RKO (cell line): ENCODE measurements around the gene NR2C2.

Source experiments
- DNase-seq: peaks from one replicate; pipeline ENCODE4 v3.0.0-alpha.2; 2016; ENCODE audit warnings: low spot score

The NR2C2 gene

DNA sequence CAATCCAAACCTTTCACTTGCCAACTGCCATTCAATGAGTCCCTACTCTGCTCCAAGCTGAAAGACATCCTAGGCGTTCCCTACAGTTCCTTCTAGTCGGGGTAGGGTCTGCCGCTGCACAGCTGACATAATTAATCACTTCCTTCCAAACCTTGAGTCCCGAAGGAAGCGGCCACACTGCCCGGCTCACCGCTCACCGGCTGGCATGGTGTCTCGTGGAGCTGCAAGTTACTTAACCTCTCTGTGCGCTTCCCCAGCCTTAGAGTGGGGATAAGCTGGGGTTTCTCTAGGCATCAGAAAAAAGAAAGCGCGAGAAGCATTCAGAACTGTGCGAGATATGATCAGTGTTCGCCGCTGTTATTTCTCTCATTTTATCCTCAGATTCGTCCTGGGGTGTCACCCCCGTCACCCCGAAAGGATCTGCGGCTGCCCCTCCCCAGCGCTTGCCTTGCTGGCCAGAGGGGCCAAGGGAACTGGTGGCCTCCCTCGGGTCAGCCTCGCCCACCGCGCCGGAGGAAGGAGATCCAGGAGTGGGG is 117.0 kb downstream of the NR2C2 start:
- DNase-seq: peak; percentile 57

DNA sequence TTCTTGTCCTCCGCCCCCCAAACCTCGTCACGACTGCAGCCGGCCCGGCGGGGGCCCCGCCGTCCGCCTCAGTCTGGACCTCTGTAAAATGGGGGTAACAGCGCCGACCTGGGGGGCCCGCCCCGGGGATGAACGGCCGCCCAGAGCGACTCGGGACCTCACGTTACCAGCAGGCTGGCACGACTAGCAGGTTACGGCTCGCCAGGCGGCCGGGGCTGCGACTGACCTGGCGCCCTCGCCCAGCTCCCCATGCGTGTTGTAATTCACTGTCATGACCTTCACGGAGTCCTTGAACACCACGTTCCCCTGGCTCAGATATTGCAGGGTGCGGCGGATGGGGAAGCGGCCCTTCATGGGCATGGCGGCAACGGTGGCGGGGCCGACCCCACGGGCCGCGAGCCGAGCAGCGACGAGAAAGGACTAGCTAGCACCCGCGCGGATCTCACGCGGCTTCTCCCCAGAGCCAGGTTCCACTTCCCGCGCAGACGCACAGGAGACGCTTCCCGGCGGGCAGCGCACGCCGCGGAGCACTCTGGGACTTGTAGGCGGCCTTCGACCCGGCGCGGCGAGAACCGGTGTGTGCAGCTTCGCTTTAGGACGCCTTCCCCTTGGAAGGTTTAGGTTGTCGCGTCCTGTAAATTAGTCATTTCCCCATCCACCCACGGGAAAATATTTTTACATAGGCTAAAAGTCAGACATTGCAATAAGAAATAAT is 117.6 kb downstream of the NR2C2 start, which contains the start of gene MRPS25:
MRPS25 (minus strand) TSS at position 481 of the 715 bp plus-strand sequence; CDS start at position 360, 121 bp downstream.
- DNase-seq: peak; percentile 96

DNA sequence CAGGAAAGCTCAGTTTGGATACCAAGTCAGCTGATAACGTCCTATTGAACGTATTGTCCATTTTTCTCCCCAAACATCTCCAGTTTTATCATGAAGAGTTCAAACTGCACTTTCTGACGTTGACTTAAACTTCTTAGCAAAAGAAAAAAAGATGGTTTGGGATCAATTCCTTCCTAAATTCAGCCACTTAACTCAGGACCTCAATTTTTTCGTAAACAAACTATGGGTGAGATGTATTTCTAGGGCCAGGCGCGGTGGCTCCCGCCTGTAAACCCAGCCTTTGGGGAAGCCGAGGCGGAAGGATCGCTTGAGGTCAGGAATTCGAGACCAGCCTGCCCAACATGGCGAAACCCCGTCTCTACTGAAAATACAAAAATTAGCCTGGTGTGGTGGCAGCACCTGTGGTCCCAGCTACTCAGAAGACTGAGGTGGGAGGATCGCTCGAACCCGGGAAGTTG is 118.2 kb downstream of the NR2C2 start:
- no peak for DNase-seq

DNA sequence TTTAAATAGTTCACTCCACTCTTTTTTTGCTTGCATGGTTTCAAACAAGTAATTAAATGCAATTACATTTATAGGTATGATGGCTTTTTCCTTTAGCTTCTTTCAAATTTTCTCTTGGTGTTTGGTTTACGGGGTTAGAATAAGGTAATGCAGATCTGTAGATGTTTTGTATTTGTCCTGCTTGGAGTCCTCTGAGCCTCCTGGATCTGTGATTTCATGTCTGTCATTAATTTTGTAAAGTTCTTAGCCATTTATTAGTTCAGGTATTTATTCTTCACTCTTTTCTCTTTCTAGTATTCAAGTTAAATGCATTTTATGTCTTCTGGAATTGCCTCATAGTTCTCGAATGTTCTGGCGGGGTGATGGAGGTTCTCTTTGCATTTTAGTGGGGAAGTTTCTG is 119.1 kb downstream of the NR2C2 start:
- no peak for DNase-seq

DNA sequence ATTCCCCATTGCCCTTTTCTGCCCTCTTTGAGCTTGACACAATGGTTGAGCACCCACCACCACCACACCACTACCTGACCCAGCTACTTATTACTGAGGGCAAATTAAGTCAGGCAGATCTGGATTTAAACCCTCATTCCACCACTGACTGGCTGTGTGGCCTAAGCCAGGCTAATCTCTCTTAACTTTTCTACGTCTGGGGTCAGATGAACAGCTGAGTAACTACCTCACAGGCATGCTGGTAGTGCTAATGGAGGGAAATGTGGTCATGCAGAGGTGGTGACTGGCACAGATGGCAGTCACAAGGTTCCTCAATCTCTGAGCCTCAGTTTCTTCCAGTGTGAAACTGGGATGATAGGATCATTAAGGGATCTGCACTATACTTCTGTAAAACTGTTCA is 122.1 kb downstream of the NR2C2 start:
- no peak for DNase-seq

DNA sequence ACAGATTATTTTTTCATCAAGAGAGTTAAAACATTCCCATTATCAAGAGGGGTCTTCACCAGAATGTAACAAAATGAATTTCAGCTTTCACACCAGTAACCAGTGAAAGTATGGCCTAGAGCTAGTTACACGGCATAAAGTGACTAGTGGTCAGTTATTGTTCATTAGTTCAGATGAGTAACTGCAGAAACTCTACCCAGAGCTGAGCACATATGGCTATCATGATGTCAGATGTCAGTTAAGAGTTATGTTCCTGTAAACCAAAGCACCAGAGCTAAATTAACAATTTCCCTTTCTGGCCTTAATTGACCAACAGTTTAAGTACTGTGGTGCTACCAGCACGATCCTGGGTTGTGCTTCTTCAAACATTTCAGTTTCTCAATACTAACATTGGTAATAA is 124.3 kb downstream of the NR2C2 start:
- DNase-seq: no peak

DNA sequence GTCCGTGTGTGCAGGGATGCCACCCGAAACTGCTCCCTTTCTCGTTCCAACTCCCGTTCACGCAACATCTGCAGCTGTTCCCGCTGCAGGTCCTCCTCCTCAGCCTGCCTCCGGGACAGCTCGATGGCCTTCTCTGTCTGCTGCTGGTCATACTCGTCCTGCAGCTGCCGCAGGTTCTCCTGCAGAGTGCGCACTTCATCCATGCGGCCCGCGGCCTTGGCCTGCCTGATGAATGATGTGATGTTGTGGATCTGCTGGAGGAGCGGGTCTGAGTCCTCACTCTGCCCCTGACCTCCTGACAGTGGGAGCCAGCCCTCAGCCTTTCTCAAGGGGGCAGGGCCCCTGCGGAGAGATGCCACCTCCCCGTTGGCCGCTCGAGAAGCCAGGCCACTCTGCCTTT is 127.1 kb downstream of the NR2C2 start:
- DNase-seq: no peak

DNA sequence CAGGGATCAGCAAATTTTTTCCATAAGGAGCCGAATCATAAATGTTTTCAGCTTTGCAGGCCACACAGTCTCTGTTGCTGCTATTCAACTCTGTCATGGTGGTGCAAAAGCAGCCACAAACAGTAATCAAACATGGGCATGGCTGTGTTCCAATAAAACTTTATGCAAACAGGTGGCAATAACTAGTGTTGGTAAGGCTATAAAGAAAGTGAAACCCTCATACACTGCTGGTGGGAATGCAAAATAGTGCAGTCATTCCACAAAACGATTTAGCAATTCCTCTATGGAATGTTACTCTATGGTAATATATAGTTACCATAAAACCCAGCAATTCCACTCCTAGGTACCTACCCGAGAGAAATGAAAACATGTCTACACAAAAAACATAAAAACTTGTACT is 131.7 kb downstream of the NR2C2 start:
- no peak for DNase-seq

DNA sequence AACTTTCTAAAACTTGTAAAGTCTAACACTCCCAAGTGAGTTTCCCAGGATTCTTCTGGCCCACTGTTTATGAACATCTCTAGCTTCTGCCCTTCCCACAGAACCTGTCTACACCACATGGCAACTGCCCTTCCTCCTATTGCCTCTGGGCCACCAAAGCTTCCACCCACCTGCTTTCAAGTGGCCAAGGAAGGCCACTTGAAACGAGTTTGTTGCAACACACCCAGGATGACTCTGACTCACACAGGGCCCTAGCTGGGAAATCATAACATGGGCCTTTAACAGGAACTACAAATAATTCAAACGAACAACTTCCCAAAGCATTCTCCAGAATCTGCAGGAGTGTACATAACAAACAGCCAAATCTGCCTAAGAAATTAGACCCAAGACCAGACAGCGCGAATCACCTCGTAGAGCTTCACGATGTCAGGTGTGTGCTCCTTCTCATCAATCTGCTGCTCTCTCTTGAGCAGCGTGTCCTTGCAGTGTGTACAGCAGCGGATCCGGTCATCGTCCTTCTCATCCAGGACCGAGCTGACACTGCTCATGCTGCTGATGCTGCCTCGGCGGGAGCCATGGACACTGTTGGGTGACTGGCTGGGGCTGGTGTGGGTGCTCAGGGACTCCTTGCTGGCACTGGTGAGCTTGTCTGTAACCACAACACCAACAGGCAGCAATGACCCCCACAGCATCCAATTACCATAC is 134.7 kb downstream of the NR2C2 start:
- DNase-seq: no peak

DNA sequence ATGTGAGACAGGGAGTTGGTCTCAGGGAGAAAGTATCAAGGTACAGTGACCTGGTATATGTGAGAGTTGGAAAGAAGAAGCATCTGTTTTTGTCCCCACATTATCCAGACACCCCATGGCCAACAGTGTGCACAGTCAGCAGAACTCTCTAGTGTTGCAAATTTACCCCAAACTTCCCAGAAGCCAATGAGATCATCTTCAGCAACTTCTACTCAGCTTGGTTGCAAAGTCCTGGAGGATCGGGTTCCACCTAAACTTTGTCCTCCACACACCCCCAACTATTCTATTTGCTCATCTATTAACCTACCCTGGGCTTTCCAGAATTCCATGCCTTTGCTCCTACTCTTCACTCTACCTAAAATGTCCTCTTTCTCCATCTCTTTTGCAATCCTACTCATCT is 135.9 kb downstream of the NR2C2 start:
- no peak for DNase-seq

DNA sequence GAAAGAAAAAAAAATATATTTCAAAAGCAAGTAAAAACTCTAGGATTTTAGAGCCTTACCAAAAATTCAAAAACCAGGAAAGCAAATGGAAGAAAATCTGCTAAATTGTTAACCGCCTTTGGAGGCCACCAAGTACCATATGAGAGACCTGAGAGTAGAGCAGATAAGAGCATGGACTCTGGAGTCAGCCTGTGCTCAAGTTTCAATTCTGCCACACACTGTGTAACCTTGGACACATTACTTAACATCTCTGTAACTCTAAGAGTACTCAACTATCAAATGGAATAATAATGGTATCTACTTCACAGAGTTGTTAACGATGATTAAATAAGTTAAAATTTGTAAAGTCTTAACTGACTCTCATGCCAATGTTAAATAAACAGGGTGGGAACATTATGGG is 138.9 kb downstream of the NR2C2 start:
- no peak for DNase-seq

DNA sequence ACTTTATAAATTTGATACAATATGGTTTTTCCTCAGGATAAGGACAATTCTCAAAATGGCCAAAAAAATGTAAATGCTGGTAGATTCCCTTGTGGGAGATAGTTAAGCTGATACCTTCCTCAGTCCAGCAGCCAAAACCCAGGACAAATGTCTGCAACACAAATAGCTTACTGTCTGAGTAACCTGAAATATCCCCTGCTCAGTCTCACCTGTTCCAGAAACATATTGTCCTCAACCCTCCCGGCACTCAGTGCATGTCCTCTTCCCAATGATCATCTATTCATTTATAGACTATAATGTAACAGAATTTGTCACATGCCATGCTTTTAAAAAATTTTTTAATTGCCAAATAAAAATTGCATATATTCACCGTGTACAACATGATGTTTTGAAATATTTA is 139.3 kb downstream of the NR2C2 start:
- DNase-seq: no peak

DNA sequence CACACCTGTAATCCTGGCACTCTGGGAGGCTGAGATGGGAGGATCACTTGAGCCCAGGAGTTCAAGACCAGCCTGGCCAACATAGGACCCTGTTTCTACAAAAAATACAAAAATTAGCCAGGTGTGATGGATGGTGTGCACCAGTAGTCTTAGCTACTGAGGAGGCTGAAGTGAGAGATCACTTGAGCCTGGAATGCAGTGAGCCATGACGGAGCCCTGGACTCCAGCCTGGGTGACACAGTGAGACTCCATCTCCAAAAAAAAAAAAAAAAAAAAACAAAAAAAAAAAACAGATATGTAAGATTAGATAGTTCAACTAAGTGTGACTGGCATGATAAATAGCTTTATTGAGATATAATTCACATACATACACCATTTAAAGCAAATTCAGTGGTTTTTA is 141.8 kb downstream of the NR2C2 start:
- DNase-seq: no peak

DNA sequence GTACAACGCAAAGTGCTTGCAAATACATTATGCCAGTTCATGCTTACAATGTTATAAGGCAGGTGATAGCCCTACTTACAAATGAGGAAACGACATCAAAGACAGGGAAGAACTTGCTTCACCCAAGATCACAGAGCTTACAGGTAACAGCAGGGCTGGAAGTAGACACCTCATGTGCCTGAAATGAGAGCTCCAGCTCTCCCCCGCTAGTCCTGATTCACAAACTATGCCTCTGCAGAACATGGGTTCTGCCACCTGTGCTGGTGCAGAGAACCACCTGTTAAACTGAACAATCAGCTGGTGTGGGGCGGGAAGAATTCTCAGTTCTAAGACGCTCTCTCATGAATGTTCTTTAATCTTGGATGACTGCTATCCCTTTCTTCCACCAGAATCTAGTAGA is 144.2 kb downstream of the NR2C2 start:
- no peak for DNase-seq

DNA sequence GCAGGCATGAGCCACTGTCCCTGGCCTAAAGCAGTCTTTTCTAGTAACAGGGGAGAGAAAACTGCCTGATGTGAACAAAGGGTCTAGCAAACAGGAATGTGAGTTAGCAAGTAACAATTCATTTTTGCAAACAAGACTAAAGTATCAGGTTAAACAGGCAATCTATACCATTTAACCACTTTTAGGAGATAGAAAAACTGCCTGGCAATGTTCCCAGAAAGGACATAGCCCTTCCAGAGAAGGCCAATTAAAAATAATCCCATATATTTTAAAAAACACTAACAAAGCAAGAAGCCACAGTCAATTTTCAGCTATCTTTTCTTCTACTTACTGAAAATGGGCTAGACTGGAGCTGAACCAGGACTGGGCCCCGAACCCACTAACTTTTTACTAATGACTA is 145.3 kb downstream of the NR2C2 start:
- no peak for DNase-seq

DNA sequence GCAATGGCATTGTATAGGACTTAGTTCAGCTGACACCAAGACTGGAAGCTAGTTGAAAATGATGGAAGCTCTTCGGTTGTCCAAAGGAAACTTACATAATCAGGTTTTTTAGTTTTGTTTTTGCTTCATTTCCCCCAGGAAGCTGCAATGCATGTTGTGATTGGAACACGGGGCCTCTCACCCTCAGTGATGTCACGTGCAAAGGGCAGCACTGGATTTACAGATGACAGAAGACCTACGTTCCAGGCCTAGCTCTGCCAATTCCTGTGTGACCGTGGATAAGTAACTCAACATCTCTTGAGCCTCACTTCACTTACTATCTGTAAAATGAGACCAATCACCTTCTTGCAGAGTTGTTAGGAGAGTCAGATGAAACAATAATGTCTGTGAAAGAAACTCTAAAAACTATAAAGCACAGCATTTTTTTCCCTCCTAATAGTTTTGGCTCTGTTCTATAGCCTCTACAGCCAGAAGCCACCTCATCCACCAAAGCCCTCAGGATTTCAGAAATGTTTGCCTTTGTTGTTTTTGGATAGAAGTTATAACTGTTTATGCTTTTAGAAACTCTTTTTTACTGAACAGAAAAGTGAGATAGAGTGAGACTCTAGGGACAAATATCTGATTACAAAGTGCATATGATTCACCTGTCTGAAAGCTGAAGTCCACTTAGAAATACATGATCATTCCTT is 146.9 kb downstream of the NR2C2 start:
- no peak for DNase-seq

DNA sequence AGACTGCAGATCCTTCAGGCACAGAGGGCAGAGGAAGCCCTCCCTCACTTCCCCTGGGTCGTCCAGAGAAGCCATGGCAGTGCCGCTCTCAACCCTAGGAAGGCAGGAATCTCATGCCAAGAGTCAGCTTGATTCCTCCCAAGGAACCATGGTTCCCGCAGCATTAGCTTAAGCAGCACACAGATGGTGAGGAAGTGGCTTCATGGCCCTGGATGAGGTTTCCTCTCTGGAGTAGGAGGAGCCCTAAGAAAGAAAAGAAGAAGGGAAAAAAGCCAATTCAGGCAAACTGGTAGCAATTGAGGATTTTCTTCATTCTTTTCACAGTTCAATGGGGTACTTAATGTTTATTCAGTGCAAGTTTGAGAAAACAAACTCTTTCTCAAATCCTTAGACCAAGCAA is 148.7 kb downstream of the NR2C2 start:
- DNase-seq: no peak

DNA sequence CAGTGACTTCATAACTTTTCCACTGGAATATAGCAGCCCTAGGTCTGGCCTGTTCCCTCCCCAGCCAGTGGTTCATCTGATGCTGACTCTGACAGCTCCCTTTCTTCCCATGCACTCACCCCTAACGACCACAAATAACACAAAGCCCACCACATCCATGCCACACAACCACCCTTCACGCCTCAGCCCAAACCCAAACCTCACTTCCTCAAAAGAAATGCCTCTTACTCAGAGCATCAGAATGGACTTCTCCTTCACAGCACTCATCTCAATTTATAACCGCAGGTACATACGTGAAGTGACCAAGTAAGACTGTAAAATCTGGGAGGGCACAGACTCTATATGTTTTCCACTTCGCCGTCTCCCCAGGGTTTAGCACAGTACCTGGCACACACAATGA is 150.5 kb downstream of the NR2C2 start:
- peak; percentile 55 for DNase-seq
